GM18507 (cell line): ENCODE results near the gene FCER2.
"Not testable (repeated sequence)": the region's sequence is repeated elsewhere in the genome, so short reads cannot be mapped to it uniquely, and the experiment has no call there.

Experiments
- DNase-seq: peaks from one replicate; pipeline ENCODE4 v3.0.0; 2011; ENCODE audit warnings: low read depth; ENCODE audit not compliant: insufficient read length; ENCODE audit errors: extremely low spot score
- FAIRE-seq: peaks from 2 replicates; lab custom pipeline; 2011; peaks lifted over from hg19 to GRCh38; lab: Jason Lieb, UNC

FCER2 gene, protein sequence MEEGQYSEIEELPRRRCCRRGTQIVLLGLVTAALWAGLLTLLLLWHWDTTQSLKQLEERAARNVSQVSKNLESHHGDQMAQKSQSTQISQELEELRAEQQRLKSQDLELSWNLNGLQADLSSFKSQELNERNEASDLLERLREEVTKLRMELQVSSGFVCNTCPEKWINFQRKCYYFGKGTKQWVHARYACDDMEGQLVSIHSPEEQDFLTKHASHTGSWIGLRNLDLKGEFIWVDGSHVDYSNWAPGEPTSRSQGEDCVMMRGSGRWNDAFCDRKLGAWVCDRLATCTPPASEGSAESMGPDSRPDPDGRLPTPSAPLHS

DNA sequence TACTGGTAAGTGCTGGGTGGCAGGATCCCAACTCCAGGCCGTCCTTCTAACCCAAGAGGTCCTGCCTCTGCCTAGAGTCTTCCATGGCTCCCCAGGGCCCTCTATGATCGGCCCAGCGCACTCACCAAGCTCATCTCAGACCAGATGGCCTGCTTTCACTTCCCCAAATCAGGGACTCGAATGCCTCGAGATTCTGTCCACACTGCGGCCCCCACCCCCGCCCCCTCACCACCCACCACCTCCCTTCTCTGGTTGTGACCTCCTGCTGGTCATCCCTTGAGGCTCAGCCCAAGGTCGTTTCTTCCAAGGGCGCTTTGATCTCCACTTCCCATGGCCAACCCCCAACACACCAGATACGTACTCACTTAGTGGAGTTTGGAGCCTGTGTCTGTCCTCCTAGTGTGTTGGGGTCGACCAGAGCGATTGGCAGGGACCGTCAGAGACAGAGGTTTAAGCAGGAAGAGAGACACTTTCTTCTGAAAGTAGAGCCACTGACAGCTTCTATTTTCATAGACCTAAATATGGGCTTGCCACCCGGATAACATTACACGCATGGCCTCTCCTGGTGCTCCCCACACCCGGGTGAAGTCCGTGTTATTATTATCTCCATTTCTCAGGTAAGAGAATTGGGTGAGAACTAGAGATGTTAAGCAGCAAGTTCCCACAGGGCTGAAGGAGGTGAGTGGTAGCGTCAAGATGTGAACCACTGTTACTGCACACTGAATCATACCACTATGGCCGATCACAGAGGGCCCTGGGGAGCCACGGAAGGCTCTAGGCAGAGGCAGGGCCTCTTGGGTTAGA, at the start of gene FCER2:
FCER2 (minus strand) TSS at position 478 of the 804 bp plus-strand sequence. CDS start 2,371 bp downstream, outside the sequence.
- FAIRE-seq (peak; percentile 99), DNase-seq (no peak)

GRCh38 chr19:7751157-7751783, 49.3 kb upstream of the FCER2 start:
- FAIRE-seq (peak; percentile 89), DNase-seq (no peak)

DNA sequence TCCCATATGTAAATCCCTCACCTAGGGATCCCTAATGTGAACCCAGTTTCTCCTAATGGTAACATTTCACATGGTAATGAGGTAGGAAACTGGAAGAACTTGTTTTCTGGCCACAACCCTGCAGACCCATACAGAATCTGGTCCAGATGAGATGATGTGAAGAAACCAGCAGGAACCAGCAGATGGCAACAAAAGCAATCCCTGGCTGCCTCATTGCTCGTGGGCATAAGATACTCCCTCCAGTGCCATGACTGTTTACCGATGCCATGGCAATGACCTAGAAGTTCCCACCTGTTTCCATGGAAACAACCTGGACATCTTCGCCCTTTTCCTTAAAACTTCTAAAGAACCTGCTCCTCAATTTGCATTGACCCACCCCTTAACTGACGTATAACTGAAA, 46.8 kb upstream of the FCER2 start:
- DNase-seq = no peak

GRCh38 chr19:7748171-7748570, 46.2 kb upstream of the FCER2 start:
- DNase-seq (no peak), FAIRE-seq (no peak)

More for the DNA sequence above, 46.8 kb upstream of the FCER2 start:
- no peak for FAIRE-seq

GRCh38 chr19:7746903-7747884, 45.3 kb upstream of the FCER2 start, which contains the start of gene CD209:
Gene CD209 (minus strand): TSS chr19:7747534. CDS start chr19:7747511, 23 bp downstream.
- no peak for DNase-seq
- FAIRE-seq = no peak

DNA sequence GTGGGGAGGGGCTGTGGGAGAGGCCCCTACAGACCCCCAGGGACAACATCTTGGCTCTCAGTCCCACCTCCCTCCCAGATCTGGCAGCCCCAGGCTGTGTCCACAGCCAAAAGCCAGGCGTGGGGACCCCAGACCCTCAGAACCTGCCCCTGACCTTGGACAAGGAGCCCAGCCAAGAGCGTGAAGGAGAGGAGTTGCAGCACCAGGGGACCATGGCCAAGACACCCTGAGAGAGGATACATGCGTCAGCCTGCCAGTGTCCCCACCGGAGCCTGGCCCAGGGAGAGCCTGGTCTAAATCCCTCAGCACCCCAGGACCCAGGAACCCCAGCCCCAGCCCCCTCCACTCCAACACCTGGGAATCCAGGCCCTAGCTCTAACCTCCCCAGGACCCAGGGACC, 44.4 kb upstream of the FCER2 start:
- FAIRE-seq = not testable (repeated sequence)

GRCh38 chr19:7744871-7745650, 43.1 kb upstream of the FCER2 start:
- FAIRE-seq (no peak), DNase-seq (no peak)

More for the DNA sequence above, 44.4 kb upstream of the FCER2 start:
- not testable (repeated sequence) for DNase-seq

GRCh38 chr19:7744199-7744786, 42.4 kb upstream of the FCER2 start:
- no peak for DNase-seq
- no peak for FAIRE-seq

GRCh38 chr19:7743425-7743841, 41.5 kb upstream of the FCER2 start:
- FAIRE-seq (peak; percentile 73), DNase-seq (peak; percentile 68)

- DNase-seq = no peak
- FAIRE-seq = no peak
These were observed 41.1 kb upstream of the FCER2 start for GRCh38 chr19:7742991-7743390.

DNA sequence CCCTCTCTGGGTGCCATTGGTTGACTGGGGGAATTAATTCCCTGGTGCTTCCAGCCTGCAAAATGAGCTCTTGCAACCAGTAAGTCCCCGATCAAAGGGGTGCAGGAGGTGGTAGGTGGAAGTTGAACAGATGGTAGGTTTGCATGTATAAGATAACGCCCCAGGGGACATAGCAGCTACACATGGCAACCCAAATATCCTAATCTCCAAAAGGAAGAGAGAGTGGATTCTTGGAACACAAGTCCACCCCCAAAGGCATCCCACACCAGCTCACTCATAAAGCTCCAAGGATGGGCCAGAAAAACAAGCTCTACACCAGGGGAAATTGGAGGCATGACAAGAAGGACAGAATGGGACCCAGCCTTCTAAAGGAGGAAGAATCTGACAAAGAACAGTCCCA, 40.6 kb upstream of the FCER2 start:
- DNase-seq = no peak
- no peak for FAIRE-seq

GRCh38 chr19:7740682-7741054, 38.7 kb upstream of the FCER2 start:
- FAIRE-seq = no peak
- no peak for DNase-seq

GRCh38 chr19:7739801-7740681, 38.1 kb upstream of the FCER2 start:
- FAIRE-seq (peak; percentile 55), DNase-seq (no peak)

GRCh38 chr19:7739211-7739755, 37.4 kb upstream of the FCER2 start:
- FAIRE-seq (no peak), DNase-seq (no peak)

- DNase-seq (no peak), FAIRE-seq (no peak)
These were observed 36.1 kb upstream of the FCER2 start for GRCh38 chr19:7738023-7738422.

DNA sequence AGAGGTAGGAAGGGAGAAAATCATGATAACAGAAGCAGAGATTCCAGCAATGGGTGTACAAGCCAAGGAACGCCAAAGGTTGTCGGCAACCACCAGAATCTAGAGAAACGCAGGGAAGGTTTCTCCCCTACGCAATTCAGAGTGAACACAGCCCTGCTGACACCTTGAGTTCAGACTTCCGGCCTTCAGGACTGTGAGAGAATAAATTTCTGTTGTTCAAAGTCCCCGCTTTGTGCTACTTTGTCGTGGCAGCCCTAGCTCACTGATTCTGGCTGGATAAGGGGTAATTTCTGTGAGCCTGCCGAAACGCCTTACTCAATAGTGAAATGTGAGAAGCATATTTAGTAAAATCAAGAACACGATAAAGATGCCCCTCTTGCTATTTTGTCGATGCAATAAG, 35.3 kb upstream of the FCER2 start:
- no peak for FAIRE-seq

DNA sequence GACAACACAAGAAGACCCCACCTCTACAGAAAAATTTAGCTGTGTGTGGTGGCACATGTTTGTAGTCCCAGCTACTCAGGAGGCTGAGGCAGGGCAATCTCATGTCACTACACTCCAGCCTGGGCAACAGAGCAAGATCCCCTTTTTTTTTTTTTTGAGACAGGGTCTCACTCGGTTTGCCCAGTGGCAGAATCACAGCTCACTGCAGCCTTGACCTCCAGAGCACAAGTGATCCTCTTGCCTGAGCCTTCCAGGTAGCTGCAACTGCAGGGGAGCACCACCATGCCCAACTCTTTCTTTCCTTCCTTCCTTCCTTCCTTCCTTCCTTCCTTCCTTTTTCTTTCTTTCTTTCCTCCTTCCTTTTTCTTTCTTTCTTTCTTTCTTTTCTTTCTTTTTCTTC, 34.2 kb upstream of the FCER2 start:
- FAIRE-seq = no peak
- DNase-seq = no peak

More for the DNA sequence above, 35.3 kb upstream of the FCER2 start:
- DNase-seq = no peak
